Lower lobe of right lung (tissue), 2 donors: ENCODE data around the gene FAM234B. TPM values are rescaled to one million over a fixed set of nuclear protein-coding genes. Genes with fewer than 3 reads are reported as not detected.

Source experiments
- ATAC-seq, 2 donors: fragments of 200-7000 bp; cut with Tn5 transposase; one replicate each; pipeline ENCODE4 v1.9.1; 2020 to 2022; ENCODE audit warnings: mild to moderate bottlenecking in 2 of 2, moderate library complexity in 2 of 2
- DNase-seq: peaks from one replicate; pipeline ENCODE4 v3.0.0-alpha.2; 2020
- H3K27ac ChIP-seq: fragments of 200-600 bp; one replicate; pipeline ENCODE4 v1.8.0; 2022
- H3K27me3 ChIP-seq: fragments of 200-600 bp; one replicate; pipeline ENCODE4 v1.8.0; 2022; ENCODE audit warnings: low read depth
- H3K36me3 ChIP-seq: fragments of 200-600 bp; one replicate; pipeline ENCODE4 v1.8.0; 2022; ENCODE audit warnings: mild to moderate bottlenecking
- H3K4me1 ChIP-seq: fragments of 200-600 bp; one replicate; pipeline ENCODE4 v1.8.0; 2022
- H3K4me3 ChIP-seq: fragments of 200-600 bp; one replicate; pipeline ENCODE4 v1.8.0; 2022; ENCODE audit warnings: mild to moderate bottlenecking
- H3K9me3 ChIP-seq: fragments of 200-600 bp; one replicate; pipeline ENCODE4 v1.8.0; 2022
- intact Hi-C: fragments of 100-400 bp; cut with DNase I; formaldehyde crosslinking; loops from one replicate; pipeline ENCODE4 v1.11.0; 2022
- total RNA-seq: library from RNA; stranded (reverse); fragmentation: NEBNext Ultra II Directional; extraction: Animal tissue kit (Norgen Biotek cat#: 25700); gene quantifications from one replicate; pipeline ENCODE4 v1.2.1, GENCODE V29; 2021
- TF ChIP-seq, protein P1 (sequence below): fragments of 200-600 bp; IDR thresholded peaks from one replicate; pipeline ENCODE4 v1.8.0; 2022; ENCODE audit warnings: antibody characterized with exemption, mild to moderate bottlenecking
- donor health status: DM: no; HTN: yes; CAD: no; lungs with severe emphysema.

The FAM234B gene
- total RNA-seq, 1 donor from 2014 or later, result 7.5 TPM

DNA sequence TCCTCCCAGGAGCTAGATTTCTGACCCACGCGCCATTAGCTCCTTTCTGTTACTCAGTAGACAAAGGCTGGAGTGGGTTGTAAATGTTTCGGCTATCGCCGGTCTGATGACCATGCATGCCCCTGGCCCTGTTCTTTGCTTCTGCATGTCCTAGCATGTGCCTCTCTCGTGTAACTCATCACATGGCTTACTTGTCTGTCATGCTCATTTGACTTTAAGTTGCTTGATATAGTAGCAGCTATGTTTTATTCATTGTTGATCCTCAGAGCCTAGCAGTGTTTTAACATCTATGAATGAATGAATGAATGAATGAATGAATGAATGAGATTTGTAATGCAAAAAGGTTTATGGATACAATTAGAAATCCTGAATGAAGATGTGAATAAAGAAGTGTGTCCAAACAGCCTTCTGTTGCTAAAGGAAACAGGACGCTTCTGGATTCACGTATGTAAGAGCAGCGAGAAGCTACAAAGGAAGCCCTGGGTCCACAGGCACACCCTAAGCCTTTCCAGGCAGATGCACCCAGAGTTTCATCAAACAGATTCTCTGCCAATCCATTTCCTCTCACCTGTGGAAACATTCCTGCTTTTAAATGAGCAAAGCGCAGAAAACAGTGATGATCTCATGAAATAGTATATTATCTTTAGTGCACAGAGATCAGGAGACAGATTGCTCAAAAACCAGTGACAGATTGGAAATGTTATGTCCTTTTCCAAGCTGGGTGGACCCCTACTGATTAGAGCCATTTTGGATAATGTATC is 55.8 kb downstream of the FAM234B start:
- Histone ChIP-seq H3K9me3 (no peaks in the 10 kb centered on the region), H3K27me3 (no peaks in the 10 kb centered on the region), H3K27ac (peak overlapping the region; percentile 95), H3K36me3 (no peaks in the 10 kb centered on the region), H3K4me3 (peak overlapping the region; percentile 56), H3K4me1 (peaks cover 62% of the 10 kb centered on the region)
- ATAC-seq (no peak), DNase-seq (no peak)
- TF ChIP-seq, protein P1, sequence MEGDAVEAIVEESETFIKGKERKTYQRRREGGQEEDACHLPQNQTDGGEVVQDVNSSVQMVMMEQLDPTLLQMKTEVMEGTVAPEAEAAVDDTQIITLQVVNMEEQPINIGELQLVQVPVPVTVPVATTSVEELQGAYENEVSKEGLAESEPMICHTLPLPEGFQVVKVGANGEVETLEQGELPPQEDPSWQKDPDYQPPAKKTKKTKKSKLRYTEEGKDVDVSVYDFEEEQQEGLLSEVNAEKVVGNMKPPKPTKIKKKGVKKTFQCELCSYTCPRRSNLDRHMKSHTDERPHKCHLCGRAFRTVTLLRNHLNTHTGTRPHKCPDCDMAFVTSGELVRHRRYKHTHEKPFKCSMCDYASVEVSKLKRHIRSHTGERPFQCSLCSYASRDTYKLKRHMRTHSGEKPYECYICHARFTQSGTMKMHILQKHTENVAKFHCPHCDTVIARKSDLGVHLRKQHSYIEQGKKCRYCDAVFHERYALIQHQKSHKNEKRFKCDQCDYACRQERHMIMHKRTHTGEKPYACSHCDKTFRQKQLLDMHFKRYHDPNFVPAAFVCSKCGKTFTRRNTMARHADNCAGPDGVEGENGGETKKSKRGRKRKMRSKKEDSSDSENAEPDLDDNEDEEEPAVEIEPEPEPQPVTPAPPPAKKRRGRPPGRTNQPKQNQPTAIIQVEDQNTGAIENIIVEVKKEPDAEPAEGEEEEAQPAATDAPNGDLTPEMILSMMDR, result no peak
- intact Hi-C loops, result loop anchor here (5.0 kb wide), 1 partner anchor 112 kb away; no protein-coding TSS in a partner anchor

DNA sequence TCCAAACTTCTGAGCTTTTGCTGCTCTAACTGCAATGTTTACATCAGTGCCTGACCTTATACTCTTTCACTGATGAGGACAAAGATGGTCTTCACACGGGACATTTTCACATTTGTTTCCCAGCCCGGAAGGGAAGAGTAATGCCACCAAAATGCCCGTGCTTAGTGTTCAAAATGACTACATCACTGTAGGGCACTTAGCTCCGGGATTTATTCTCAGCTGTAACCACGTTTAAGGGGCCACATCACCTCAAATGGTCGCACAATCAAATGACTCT is 56.4 kb downstream of the FAM234B start:
- intact Hi-C loops, result no loop called here
- H3K27ac ChIP-seq, result peak overlapping the region; percentile 95
- no peak for ATAC-seq
- TF ChIP-seq, protein P1, result no peak
- H3K4me1 ChIP-seq, result peaks cover 62% of the 10 kb centered on the region
- no peaks in the 10 kb centered on the region for H3K36me3 ChIP-seq
- H3K9me3 ChIP-seq, result no peaks in the 10 kb centered on the region
- peak overlapping the region; percentile 56 for H3K4me3 ChIP-seq
- no peaks in the 10 kb centered on the region for H3K27me3 ChIP-seq
- DNase-seq, result no peak

DNA sequence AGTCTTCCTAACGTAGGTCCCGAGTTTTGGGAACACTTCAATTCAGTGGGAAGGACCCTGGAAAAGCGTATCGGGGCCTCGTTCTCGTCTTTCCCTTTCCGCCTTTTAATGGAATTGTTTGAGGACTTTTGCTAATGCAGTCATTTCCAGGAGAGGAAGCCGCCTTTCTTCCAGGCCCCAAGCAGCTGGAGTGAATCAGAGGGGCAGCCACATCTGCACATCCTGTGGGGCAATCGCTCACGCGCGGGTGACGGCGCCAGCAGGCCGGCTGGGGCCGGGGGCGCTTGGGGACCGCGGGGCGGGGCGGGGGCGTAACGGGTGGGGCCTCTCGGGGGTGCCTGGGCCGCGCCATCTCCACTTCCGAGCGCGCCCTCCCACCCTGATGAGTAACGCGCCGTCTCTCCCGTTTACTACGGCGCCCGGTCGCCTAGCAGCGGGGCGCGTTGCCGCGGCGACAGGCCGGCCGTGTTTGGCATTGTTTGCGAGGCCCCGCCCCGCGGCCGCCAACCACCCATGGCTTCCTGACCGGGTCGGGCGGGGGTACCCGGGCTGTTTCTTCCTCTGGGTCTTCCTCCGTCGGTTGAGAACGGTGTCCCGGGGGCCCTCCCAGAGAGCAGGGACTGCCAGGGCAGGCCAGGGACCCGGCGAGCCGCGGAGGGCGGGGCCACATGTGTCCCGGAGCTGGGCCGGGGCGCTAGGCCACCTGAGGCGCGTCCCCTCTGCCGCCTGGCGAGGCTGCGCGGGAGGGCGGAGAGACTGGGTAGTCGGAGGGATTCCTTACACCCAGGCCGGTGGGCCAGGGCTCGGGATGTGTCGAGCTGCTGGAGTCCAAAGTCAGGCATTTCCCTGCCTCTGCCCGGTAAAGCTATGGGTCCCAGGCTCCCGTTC is 56.9 kb downstream of the FAM234B start:
- Histone ChIP-seq H3K9me3 (no peaks in the 10 kb centered on the region), H3K27ac (peak overlapping the region; percentile 95), H3K4me1 (peaks cover 62% of the 10 kb centered on the region), H3K27me3 (no peaks in the 10 kb centered on the region), H3K36me3 (no peaks in the 10 kb centered on the region), H3K4me3 (peak overlapping the region; percentile 56)
- ATAC-seq (peak; percentile 91 to 93), DNase-seq (peak; percentile 96)
- TF ChIP-seq, protein P1, result no peak
- intact Hi-C loops, result no loop called here

DNA sequence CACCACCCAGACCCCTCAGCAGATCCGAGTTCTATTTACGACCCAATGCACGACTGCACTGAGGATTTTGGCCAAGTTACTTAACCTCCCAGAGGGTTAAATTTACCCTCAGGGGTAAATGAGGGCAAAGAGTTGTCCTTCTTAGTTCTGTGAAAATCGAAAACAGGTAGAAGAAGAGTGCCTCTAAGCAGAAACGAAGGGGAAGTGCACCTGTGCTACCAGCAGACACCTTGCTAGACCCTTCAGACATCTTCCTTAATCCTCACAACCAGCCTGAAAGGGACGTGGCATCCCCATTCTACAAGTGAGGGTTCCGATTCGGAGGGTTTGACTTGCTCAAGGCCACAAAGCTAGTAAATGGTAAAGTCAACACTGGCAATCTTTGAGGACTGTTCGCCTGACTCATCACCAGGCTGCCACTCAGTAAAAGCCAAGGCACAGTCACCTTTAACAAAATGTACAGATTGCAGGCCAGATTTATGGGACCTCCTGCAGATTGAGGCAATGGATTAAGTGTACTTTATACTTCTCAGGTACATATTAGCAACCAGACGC is 57.7 kb downstream of the FAM234B start:
- intact Hi-C loops, result no loop called here
- DNase-seq, result no peak
- H3K4me3 ChIP-seq, result peak overlapping the region; percentile 56
- H3K27ac ChIP-seq, result peak overlapping the region; percentile 95
- H3K36me3 ChIP-seq, result no peaks in the 10 kb centered on the region
- ATAC-seq, result peak; percentile 1 to 53
- TF ChIP-seq, protein P1, result no peak
- H3K9me3 ChIP-seq, result no peaks in the 10 kb centered on the region
- no peaks in the 10 kb centered on the region for H3K27me3 ChIP-seq
- peaks cover 58% of the 10 kb centered on the region for H3K4me1 ChIP-seq

DNA sequence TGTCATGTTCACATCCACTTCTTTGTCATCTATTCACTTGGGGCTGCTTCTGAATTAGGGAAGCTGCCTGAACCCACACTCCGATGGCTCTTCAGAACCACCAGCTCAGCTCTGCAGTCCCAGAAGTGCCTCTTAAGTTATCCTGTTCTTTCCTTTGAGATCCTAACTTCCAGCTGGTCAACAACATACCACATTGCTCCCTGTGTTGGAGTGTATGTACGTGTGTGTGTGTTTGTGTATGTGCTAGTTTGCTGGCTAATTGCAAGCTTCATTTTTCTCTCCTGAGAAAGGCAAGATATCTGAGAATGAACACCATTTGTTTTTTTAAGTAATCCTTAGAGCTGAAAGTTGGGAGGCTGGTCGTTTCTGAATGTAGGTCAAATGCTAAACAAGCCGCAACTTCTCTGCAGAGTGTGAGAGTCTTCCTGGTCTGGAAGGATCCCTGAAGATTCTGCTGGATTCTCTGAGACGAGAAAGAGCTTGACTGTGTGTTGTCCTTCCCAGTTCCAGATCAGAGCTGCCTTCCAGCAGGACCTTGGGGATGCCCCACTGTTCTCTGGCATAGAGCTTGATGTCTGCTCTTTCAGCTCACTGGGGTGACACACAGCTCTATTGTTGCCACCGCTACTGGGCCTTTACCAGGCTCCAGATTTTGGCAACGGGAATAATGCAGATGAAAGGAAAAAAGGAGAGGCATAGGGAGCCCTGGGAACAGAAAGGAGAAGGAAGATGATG is 58.4 kb downstream of the FAM234B start:
- DNase-seq (no peak), ATAC-seq (no peak)
- Histone ChIP-seq H3K27me3 (no peaks in the 10 kb centered on the region), H3K27ac (peak overlapping the region; percentile 95), H3K4me3 (no peak overlapping the region), H3K9me3 (no peaks in the 10 kb centered on the region), H3K36me3 (no peaks in the 10 kb centered on the region), H3K4me1 (peaks cover 50% of the 10 kb centered on the region)
- TF ChIP-seq, protein P1, result no peak
- intact Hi-C loops, result no loop called here
